ENCODE results near the gene RNF144A. TPM values are rescaled to one million over a fixed set of nuclear protein-coding genes. Genes with fewer than 3 reads are reported as not detected.

RNF144A gene
- polyA plus RNA-seq, 1 of the 3 experiments (the other 2 are of a cell fraction): 15.6 TPM

DNA sequence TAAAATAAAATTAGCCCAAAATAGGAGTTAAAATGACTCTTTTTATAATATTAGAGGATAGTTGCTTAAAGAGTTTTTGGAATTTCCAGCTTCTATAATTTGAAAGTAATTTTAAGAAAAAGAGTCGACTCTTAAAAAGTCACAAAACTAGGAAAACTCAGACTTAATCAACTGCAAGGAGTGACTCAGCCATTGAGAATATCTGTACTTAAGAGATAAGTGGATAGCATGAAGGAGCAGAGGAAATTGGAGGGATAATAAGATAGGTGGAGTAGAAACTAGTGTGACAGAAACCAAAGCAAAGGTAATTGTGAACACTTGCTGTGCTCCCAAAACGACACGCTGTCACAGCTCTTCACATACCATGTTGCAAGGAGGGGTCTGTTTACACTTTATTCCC, 31.2 kb upstream of the RNF144A start:
- ChIA-PET POLR2A (no interaction called here), CTCF (interaction anchor here (1.0 to 7.5 kb wide), 3 partner anchors 9 to 148 kb away, joined by 3 to 73 read pairs (median 3); no protein-coding TSS in a partner anchor)
- TF ChIP-seq EP300 (IDR thresholded peaks at IDR 0.05; ENCODE audit: borderline replicate concordance in 1 of 2, low read depth in 1 of 2, low read length in 1 of 2): no peak
- TF ChIP-seq JUND (IDR thresholded peaks at IDR 0.05): no peak
- TF ChIP-seq, protein P1, sequence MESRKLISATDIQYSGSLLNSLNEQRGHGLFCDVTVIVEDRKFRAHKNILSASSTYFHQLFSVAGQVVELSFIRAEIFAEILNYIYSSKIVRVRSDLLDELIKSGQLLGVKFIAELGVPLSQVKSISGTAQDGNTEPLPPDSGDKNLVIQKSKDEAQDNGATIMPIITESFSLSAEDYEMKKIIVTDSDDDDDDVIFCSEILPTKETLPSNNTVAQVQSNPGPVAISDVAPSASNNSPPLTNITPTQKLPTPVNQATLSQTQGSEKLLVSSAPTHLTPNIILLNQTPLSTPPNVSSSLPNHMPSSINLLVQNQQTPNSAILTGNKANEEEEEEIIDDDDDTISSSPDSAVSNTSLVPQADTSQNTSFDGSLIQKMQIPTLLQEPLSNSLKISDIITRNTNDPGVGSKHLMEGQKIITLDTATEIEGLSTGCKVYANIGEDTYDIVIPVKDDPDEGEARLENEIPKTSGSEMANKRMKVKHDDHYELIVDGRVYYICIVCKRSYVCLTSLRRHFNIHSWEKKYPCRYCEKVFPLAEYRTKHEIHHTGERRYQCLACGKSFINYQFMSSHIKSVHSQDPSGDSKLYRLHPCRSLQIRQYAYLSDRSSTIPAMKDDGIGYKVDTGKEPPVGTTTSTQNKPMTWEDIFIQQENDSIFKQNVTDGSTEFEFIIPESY (IDR thresholded peaks at IDR 0.05; ENCODE audit: borderline replicate concordance, low read depth): no peak
- no peak for TF ChIP-seq MXI1 (IDR thresholded peaks at IDR 0.05; ENCODE audit: low read depth, low read length)
- TF ChIP-seq, protein P2, sequence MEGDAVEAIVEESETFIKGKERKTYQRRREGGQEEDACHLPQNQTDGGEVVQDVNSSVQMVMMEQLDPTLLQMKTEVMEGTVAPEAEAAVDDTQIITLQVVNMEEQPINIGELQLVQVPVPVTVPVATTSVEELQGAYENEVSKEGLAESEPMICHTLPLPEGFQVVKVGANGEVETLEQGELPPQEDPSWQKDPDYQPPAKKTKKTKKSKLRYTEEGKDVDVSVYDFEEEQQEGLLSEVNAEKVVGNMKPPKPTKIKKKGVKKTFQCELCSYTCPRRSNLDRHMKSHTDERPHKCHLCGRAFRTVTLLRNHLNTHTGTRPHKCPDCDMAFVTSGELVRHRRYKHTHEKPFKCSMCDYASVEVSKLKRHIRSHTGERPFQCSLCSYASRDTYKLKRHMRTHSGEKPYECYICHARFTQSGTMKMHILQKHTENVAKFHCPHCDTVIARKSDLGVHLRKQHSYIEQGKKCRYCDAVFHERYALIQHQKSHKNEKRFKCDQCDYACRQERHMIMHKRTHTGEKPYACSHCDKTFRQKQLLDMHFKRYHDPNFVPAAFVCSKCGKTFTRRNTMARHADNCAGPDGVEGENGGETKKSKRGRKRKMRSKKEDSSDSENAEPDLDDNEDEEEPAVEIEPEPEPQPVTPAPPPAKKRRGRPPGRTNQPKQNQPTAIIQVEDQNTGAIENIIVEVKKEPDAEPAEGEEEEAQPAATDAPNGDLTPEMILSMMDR (IDR thresholded peaks at IDR 0.05): no peak
- no peak for TF ChIP-seq MAX (IDR thresholded peaks at IDR 0.05; ENCODE audit: low read depth)
- no peak for TF ChIP-seq RFX5 (IDR thresholded peaks at IDR 0.05; ENCODE audit: low read length)
- TF ChIP-seq REST (IDR thresholded peaks at IDR 0.05; ENCODE audit: low read depth, low read length): no peak
- H3K9me2 ChIP-seq: no peaks in the 10 kb centered on the region
- H2AFZ ChIP-seq (ENCODE audit: low read depth): no peak overlapping the region
- no peaks in the 10 kb centered on the region for H3K27me3 ChIP-seq (ENCODE audit: insufficient read depth)
- no peak overlapping the region for H3K27ac ChIP-seq (ENCODE audit: low read depth in 2 of 2, low read length in 1 of 2)
- no peaks in the 10 kb centered on the region; a peak in 1 of 4 replicates for H3K4me1 ChIP-seq (ENCODE audit: control insufficient read depth in 1 of 2, insufficient read depth in 2 of 2, low read depth in 1 of 2, low read length in 1 of 2)
- DNase-seq: no peak
- H3K79me2 ChIP-seq (ENCODE audit: insufficient read depth): no peaks in the 10 kb centered on the region
- 76% methylated on average over 3 of the region's 3 CpGs for WGBS (ENCODE audit: low lambda C conversion rate)
- H3K4me2 ChIP-seq: no peak overlapping the region
- H3K9ac ChIP-seq: no peak overlapping the region
- no peaks in the 10 kb centered on the region for H4K20me1 ChIP-seq (ENCODE audit: insufficient read depth)
- H3F3A ChIP-seq (replicated peaks; ENCODE audit: insufficient read depth): no peaks in the 10 kb centered on the region
- no peaks in the 10 kb centered on the region for H3K9me3 ChIP-seq
- no peak overlapping the region for H3K4me3 ChIP-seq (ENCODE audit: low read depth in 2 of 2, low read length in 1 of 2)
- no peaks in the 10 kb centered on the region for H3K36me3 ChIP-seq (replicated peaks in 1 of 2; ENCODE audit: control insufficient read depth in 1 of 2, insufficient read depth in 2 of 2, low read length in 1 of 2)
